Measurements from ENCODE around the gene IGF1.

Gene IGF1

GRCh38 chr12:102425109-102426039 lies 55.0 kb downstream of the IGF1 start:
- DNase-seq: no peak

GRCh38 chr12:102423462-102423861 lies 56.9 kb downstream of the IGF1 start:
- DNase-seq: no peak

GRCh38 chr12:102421802-102422583 lies 58.4 kb downstream of the IGF1 start:
- DNase-seq: no peak

- no peak for DNase-seq
Observed at GRCh38 chr12:102419094-102419764, 61.1 kb downstream of the IGF1 start.

GRCh38 chr12:102417055-102417454 lies 63.3 kb downstream of the IGF1 start:
- DNase-seq: no peak

GRCh38 chr12:102415515-102415914 lies 64.8 kb downstream of the IGF1 start:
- no peak for DNase-seq

GRCh38 chr12:102413396-102413795 lies 67.0 kb downstream of the IGF1 start:
- no peak for DNase-seq

GRCh38 chr12:102410511-102410910 lies 69.9 kb downstream of the IGF1 start:
- DNase-seq: no peak

- DNase-seq: no peak
Observed at GRCh38 chr12:102408487-102409297, 71.7 kb downstream of the IGF1 start.

- no peak for DNase-seq
Observed at GRCh38 chr12:102407776-102408486, 72.4 kb downstream of the IGF1 start.

- no peak for DNase-seq
Observed at GRCh38 chr12:102406033-102406584, 74.3 kb downstream of the IGF1 start.

GRCh38 chr12:102401087-102401486 lies 79.3 kb downstream of the IGF1 start:
- no peak for DNase-seq

- DNase-seq: no peak
Observed at GRCh38 chr12:102399653-102400052, 80.7 kb downstream of the IGF1 start.

GRCh38 chr12:102396276-102396675 lies 84.1 kb downstream of the IGF1 start:
- DNase-seq: no peak

- DNase-seq: no peak
Observed at GRCh38 chr12:102394200-102394599, 86.2 kb downstream of the IGF1 start.

GRCh38 chr12:102390068-102390467 lies 90.3 kb downstream of the IGF1 start:
- DNase-seq: no peak

- DNase-seq: no peak
Observed at GRCh38 chr12:102388469-102388868, 91.9 kb downstream of the IGF1 start.

- DNase-seq: no peak
Observed at GRCh38 chr12:102385343-102385742, 95.0 kb downstream of the IGF1 start.

GRCh38 chr12:102379346-102380162 lies 100.8 kb downstream of the IGF1 start:
- no peak for DNase-seq

GRCh38 chr12:102376781-102377180 lies 103.6 kb downstream of the IGF1 start:
- DNase-seq: no peak

Measured in NCI-H446 treated with DMSO at 0.1 percent for 48 hours (cell line).